Endodermal cell (in vitro differentiated cells): ENCODE measurements around the gene FER. TPM values are rescaled to one million over a fixed set of nuclear protein-coding genes. Genes with fewer than 3 reads are reported as not detected.

Experiments
- DNase-seq: peaks from one replicate; pipeline ENCODE4 v3.0.0-alpha.2; 2017
- H3K27ac ChIP-seq: 2 replicates; pipeline ENCODE4 v1.5.1; 2013; ENCODE audit warnings: mild to moderate bottlenecking, low read depth, low read length, moderate library complexity
- H3K27me3 ChIP-seq: 2 replicates; pipeline ENCODE4 v1.6.1; 2013; ENCODE audit warnings: mild to moderate bottlenecking, low read length, moderate library complexity; ENCODE audit not compliant: insufficient read depth, control insufficient read depth, poor library complexity, severe bottlenecking
- H3K36me3 ChIP-seq: 2 replicates; pipeline ENCODE4 v1.7.0; 2013; ENCODE audit warnings: mild to moderate bottlenecking, low read length, moderate library complexity; ENCODE audit not compliant: control insufficient read depth, insufficient read depth
- H3K4me1 ChIP-seq: one replicate; pipeline ENCODE4 v1.7.0; 2013; ENCODE audit warnings: low read length; ENCODE audit not compliant: control insufficient read depth, insufficient read depth
- H3K4me3 ChIP-seq: 2 replicates; pipeline ENCODE4 v1.5.1; 2013; ENCODE audit warnings: mild to moderate bottlenecking, low read length, moderate library complexity
- H3K9ac ChIP-seq: 2 replicates; pipeline ENCODE4 v1.6.1; 2013; ENCODE audit warnings: mild to moderate bottlenecking, low read length, moderate library complexity; ENCODE audit not compliant: poor library complexity, severe bottlenecking; ENCODE audit errors: extremely low read depth
- H3K9me3 ChIP-seq: 2 replicates; pipeline ENCODE4 v1.6.1; 2013; ENCODE audit warnings: mild to moderate bottlenecking, low read length, moderate library complexity; ENCODE audit not compliant: control insufficient read depth
- H3K27ac Mint-ChIP-seq: 2 replicates; pipeline ENCODE4 v1.8.0; 2020; ENCODE audit warnings: mixed read lengths
- H3K27me3 Mint-ChIP-seq: 2 replicates; pipeline ENCODE4 v1.8.0; 2021; ENCODE audit warnings: mild to moderate bottlenecking, mixed read lengths; ENCODE audit not compliant: insufficient read depth
- H3K36me3 Mint-ChIP-seq: 2 replicates; pipeline ENCODE4 v1.8.0; 2020; ENCODE audit warnings: low read depth, mixed read lengths
- H3K4me1 Mint-ChIP-seq: 2 replicates; pipeline ENCODE4 v1.8.0; 2020; ENCODE audit warnings: mixed read lengths
- H3K4me3 Mint-ChIP-seq: 2 replicates; pipeline ENCODE4 v1.8.0; 2020; ENCODE audit warnings: mild to moderate bottlenecking, moderate library complexity, mixed read lengths
- H3K9me3 Mint-ChIP-seq: 2 replicates; pipeline ENCODE4 v1.8.0; 2020; ENCODE audit warnings: mild to moderate bottlenecking, mixed read lengths
- WGBS, 2 experiments: methylation state at CpG; one replicate each; pipeline versions ENCODE4 v1.1.5 to v1.1.7; 2013; ENCODE audit warnings: missing lambda C conversion rate in 2 of 2, mixed read lengths in 1 of 2; ENCODE audit not compliant: insufficient coverage in 1 of 2, insufficient read length in 1 of 2; 5-methylcytosine and 5-hydroxymethylcytosine counted together
- total RNA-seq, 2 donors: library from RNA; stranded (reverse); fragmentation: NEBNext Ultra II Directional in 1 of 2; extraction: Animal tissue kit (Norgen Biotek cat#: 25700) in 1 of 2; gene quantifications; 2 replicates in 1 of 2; 3 replicates in 1 of 2; pipeline ENCODE4 v1.2.1, GENCODE V29; 2021
- TF ChIP-seq, protein P1 (sequence below): fragments of 200-600 bp; sonication (generic); conservative IDR thresholded peaks from 2 replicates; pipeline ENCODE4 v1.5.0; 2021; ENCODE audit warnings: antibody characterized with exemption, mild to moderate bottlenecking

Gene FER
- total RNA-seq, 2 donors from 2014 or later, result 24.5 to 26.8 TPM

- no peaks in the 10 kb centered on the region for H3K4me1 ChIP-seq
- peaks cover 9% of the 10 kb centered on the region for H3K36me3 Mint-ChIP-seq
- no peak overlapping the region for H3K4me3 ChIP-seq
- H3K27me3 ChIP-seq, result no peaks in the 10 kb centered on the region
- H3K27me3 Mint-ChIP-seq, result no peaks in the 10 kb centered on the region
- H3K36me3 ChIP-seq, result no peaks in the 10 kb centered on the region
- peaks cover 13% of the 10 kb centered on the region for H3K4me1 Mint-ChIP-seq
- H3K27ac ChIP-seq, result no peak overlapping the region
- no peak overlapping the region for H3K27ac Mint-ChIP-seq
- 82 to 93% methylated on average over 2 to 3 of the region's 3 CpGs for WGBS, 2 experiments
- no peak for DNase-seq
- H3K9me3 Mint-ChIP-seq, result peaks cover 17% of the 10 kb centered on the region
- TF ChIP-seq, protein P1, sequence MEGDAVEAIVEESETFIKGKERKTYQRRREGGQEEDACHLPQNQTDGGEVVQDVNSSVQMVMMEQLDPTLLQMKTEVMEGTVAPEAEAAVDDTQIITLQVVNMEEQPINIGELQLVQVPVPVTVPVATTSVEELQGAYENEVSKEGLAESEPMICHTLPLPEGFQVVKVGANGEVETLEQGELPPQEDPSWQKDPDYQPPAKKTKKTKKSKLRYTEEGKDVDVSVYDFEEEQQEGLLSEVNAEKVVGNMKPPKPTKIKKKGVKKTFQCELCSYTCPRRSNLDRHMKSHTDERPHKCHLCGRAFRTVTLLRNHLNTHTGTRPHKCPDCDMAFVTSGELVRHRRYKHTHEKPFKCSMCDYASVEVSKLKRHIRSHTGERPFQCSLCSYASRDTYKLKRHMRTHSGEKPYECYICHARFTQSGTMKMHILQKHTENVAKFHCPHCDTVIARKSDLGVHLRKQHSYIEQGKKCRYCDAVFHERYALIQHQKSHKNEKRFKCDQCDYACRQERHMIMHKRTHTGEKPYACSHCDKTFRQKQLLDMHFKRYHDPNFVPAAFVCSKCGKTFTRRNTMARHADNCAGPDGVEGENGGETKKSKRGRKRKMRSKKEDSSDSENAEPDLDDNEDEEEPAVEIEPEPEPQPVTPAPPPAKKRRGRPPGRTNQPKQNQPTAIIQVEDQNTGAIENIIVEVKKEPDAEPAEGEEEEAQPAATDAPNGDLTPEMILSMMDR, result no peak
- H3K9ac ChIP-seq, result no peak overlapping the region
- H3K9me3 ChIP-seq, result peaks cover 13% of the 10 kb centered on the region
- H3K4me3 Mint-ChIP-seq, result no peak overlapping the region
These were observed 73.3 kb downstream of the FER start for GRCh38 chr5:108820983-108821382.

DNA sequence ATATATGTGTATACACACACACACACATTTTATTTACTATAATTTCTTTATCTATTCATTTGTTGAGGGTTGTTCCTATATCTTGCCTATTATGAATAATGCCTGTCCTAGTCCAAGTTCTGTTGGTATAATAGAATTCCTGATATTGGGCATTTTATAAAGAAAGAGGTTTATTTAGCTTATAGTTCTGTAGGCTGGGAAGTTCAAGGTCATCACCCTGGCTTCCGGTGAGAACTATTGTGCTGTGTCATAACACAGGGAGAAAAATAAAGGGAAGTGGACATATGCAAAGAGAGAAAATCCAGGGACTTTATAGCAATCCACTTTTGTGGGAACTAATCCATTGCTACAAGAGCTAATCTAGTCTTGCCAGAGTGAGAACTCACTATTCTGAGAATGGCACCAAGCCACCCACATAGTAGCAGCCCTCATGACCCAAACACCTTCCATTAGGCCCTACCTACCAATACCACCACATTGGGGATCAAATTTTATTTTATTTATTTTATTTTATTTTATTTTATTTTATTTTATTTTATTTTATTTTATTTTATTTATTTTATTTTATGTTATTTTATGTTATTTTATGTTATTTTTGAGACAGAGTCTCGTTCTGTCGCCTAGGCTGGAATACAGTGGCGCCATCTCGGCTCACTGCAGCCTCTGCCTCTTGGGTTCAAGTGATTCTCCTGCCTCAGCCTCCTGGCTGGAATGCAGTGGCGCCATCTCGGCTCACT lies 74.7 kb downstream of the FER start:
- Histone ChIP-seq H3K4me3 (no peak overlapping the region), H3K36me3 (no peaks in the 10 kb centered on the region), H3K27me3 (no peaks in the 10 kb centered on the region), H3K27ac (no peak overlapping the region), H3K4me1 (no peaks in the 10 kb centered on the region), H3K9ac (no peak overlapping the region), H3K9me3 (peaks cover 13% of the 10 kb centered on the region)
- 84 to 94% methylated on average over 2 to 7 of the region's 7 CpGs for WGBS, 2 experiments
- H3K27ac Mint-ChIP-seq, result no peak overlapping the region
- no peak for DNase-seq
- peaks cover 9% of the 10 kb centered on the region for H3K36me3 Mint-ChIP-seq
- H3K4me3 Mint-ChIP-seq, result no peak overlapping the region
- H3K27me3 Mint-ChIP-seq, result no peaks in the 10 kb centered on the region
- H3K4me1 Mint-ChIP-seq, result peaks cover 24% of the 10 kb centered on the region
- H3K9me3 Mint-ChIP-seq, result peaks cover 17% of the 10 kb centered on the region
- TF ChIP-seq, protein P1, result no peak

- Mint-ChIP-seq H3K27me3 (no peaks in the 10 kb centered on the region), H3K4me1 (peaks cover 39% of the 10 kb centered on the region), H3K4me3 (no peak overlapping the region), H3K36me3 (peaks cover 6% of the 10 kb centered on the region), H3K27ac (no peak overlapping the region), H3K9me3 (peaks cover 14% of the 10 kb centered on the region)
- Histone ChIP-seq H3K27ac (no peak overlapping the region), H3K36me3 (no peaks in the 10 kb centered on the region), H3K9me3 (peaks cover 8% of the 10 kb centered on the region), H3K4me3 (peak overlapping the region; percentile 14), H3K9ac (no peak overlapping the region), H3K27me3 (no peaks in the 10 kb centered on the region), H3K4me1 (peaks cover 10% of the 10 kb centered on the region)
- WGBS, 2 experiments, result 11% methylated on average over 1 of the region's 1 CpG; no CpG with 5 or more reads in 1 of the 2 experiments
- TF ChIP-seq, protein P1, result no peak
- DNase-seq, result no peak
These were observed 79.4 kb downstream of the FER start for GRCh38 chr5:108827131-108827530.
